GM12891 (cell line): ENCODE measurements around the gene ZDHHC11B.

Experiments used
- DNase-seq: peaks from one replicate; pipeline ENCODE4 v3.0.0; 2011; ENCODE audit warnings: low spot score; ENCODE audit not compliant: insufficient read length
- FAIRE-seq: peaks from 2 replicates; lab custom pipeline; 2011; peaks lifted over from hg19 to GRCh38; lab: Jason Lieb, UNC
- PAX5 ChIP-seq: IDR thresholded peaks from 2 replicates; pipeline ENCODE4 v1.6.1; 2011; ENCODE audit warnings: low read length, moderate library complexity, mild to moderate bottlenecking; ENCODE audit not compliant: insufficient read depth, severe bottlenecking
- POLR2A ChIP-seq: IDR thresholded peaks from 2 replicates; pipeline ENCODE4 v1.6.1; 2011; ENCODE audit warnings: low read depth, low read length, control low read depth
- POLR2AphosphoS5 ChIP-seq: IDR thresholded peaks from 2 replicates; pipeline ENCODE4 v1.6.1; 2011; ENCODE audit warnings: low read depth, low read length, control low read depth
- POU2F2 ChIP-seq: IDR thresholded peaks from 2 replicates; pipeline ENCODE4 v1.6.1; 2011; ENCODE audit warnings: low read depth, mild to moderate bottlenecking, control low read depth, low read length, moderate library complexity
- SPI1 ChIP-seq: IDR thresholded peaks from 2 replicates; pipeline ENCODE4 v1.6.1; 2011; ENCODE audit warnings: low read depth, low read length, control low read depth
- TAF1 ChIP-seq: IDR thresholded peaks from 2 replicates; pipeline ENCODE4 v1.6.1; 2011; ENCODE audit warnings: low read depth, low read length, control low read depth

ZDHHC11B gene

GRCh38 chr5:660491-661030 lies 124.0 kb downstream of the ZDHHC11B start:
- DNase-seq (no peak), FAIRE-seq (no peak)

More at GRCh38 chr5:660491-661030, 124.0 kb downstream of the ZDHHC11B start:
- TF ChIP-seq PAX5 (no peak), POLR2AphosphoS5 (no peak), TAF1 (no peak), POLR2A (no peak), POU2F2 (no peak), SPI1 (no peak)
